Lung microvascular endothelial cell (primary cell): ENCODE results near the gene PPP2R1A. TPM values are rescaled to one million over a fixed set of nuclear protein-coding genes. Genes with fewer than 3 reads are reported as not detected.

Experiments
- DNase-seq, 2 donors: peaks; one replicate each; pipeline versions ENCODE4 v3.0.0 to v3.0.0-alpha.2; 2010; ENCODE audit warnings: low read depth in 2 of 2
- total RNA-seq: library from RNA; depleted of rRNA; stranded (reverse); fragments of >200 nt; gene quantifications from 2 replicates; pipeline ENCODE4 v1.2.1, GENCODE V29; 2014

PPP2R1A gene
- total RNA-seq: 85.4 and 89.1 TPM in 2 replicates

DNA sequence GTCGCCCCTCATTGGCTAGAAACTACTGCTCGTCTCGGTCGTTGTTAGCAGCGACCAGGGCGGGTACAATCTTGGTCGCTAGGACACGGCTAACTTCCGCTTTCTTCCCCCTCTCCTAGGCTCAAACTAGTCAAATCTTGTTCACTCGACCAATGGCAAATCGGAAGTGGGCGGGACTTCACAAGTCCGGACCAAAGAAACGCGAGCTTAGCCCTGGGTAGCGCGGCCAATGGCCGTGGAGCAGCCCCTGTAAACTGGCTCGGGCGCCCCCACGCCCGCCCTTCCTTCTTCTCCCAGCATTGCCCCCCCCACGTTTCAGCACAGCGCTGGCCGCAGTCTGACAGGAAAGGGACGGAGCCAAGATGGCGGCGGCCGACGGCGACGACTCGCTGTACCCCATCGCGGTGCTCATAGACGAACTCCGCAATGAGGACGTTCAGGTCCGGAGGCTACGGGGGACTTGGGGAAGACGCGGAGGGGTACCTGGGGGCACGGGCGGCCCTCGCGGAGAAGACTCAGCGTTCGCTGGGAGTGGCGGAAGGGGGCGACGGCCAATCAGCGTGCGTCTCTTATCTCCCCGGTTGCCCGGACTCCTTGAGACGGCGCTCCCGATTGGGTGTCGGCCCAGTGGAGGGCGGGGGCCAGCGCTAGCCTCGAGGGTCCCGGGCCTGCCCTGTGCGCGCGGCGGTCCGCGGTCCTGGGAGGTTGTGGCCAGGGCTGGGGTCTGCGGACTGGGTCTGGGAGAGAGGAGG, at the start of gene PPP2R1A:
Gene PPP2R1A, plus strand, starts transcription at position 318 of the 752 bp plus-strand sequence. Its CDS starts 45 bp downstream, at position 363.
- peak; percentile 100 for DNase-seq

DNA sequence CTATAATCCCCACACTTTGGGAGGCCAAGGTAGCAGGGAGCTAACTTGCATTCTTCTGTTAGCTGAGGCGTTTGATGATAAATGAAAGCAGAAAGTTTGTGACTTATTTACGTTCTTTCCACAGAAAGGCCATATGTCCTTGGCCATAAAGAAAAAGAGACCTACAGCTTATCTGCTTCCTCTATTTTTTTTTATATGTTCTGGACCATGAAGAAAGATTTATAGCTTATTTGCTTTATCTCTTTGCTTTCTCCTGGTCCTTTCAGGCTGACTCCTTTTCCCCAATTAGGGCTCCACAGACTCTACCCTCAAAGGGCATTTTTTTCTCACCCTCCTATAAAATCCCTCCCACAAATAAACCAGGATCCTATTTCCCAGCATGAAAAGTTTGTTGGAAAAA, 48.6 kb upstream of the PPP2R1A start:
- no peak for DNase-seq

DNA sequence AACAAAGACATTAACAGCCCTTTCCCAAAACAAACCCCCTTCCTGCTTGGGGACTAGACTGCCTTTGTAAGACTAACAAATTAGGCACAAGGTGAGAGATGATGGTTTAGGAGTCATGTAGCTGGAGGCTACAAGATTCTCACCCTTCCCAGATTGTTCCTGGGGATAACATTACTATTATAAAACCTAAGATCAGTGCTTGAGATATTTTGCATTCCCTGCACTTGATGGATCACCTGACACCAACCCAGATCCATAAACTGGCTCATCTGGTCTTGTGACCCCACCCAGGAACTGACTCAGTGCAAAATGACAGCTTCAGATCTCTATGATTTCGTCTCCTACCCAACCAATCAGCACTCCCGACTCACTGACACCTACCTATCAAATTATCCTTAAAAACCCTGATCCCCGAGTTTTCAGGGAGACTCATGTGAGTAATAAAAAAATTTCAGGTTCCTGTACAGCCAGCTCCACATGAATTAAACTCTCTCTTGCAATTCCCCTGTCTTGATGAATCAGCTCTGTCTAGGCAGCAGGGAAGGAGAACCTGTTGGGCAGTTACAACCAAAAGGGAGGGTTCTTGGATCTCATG, 47.8 kb upstream of the PPP2R1A start:
- no peak for DNase-seq

DNA sequence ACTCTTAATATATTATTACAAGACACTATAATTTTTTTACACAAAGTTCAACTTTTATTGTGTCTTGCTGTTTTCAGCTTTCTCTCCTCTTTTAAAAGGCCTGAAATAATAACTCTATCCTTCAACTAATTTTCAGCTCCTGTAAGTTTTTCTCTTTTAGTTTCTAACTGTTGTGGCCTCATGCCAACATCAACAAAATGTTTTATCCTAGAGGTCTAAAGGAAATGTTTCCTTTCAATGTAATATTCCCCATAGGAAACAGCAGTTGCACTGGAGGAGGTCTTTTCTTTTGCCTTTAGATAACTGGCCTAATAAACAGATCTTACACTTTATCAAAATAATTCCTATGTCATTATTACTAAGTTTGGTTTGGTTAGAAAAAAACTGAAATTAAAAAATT, 41.6 kb upstream of the PPP2R1A start:
- DNase-seq: peak; percentile 27 to 40

DNA sequence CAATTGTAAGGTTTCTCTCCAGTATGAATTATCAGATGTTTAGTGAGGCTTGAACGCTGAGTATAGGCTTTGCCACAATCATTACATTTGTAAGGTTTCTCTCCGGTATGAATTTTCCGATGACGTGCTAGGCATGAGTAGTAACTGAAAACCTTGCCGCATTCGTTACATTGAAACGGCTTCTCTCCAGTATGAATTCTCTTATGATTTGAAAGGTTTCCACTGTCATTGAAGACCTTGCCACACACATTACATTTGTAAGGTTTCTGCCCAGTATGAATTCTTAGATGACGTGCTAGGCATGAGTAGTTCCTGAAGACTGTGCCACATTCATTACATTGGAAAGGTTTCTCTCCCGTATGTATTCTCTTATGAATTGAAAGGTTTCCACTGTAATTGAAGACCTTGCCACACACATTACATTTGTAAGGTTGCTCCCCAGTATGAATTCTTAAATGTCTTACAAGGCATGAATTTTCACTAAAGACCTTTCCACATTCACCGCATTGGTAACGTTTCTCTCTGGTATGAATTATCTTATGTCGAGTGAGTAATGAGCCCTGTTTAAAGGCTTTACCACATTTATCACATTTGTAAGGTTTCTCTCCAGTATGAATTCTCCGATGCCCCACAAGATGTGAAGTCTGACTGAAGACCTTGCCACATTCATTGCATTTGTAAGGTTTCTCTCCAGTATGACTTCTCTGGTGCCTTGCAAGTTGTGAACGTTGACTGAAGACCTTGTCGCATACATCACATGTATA, 34.1 kb upstream of the PPP2R1A start:
- no peak for DNase-seq

DNA sequence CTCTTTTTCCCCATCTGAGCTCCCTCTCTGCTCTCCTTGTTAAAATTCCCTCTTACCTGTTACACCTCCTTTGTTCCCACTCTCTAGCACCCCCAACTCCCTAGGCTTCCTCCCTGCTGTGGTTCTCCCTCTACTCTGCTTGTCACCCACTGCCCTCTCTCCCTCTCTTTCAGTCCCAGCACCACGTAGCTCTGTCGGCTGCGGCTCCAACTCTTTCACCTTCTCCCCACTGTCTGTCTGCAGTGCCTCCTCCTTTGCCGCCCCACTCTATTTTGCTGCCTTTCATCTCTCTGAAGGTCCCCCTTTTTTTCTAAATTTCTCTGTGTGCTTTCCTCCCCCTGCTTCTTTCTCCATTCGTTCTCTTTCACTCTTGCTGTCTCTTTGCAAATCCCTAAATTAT, 19.5 kb upstream of the PPP2R1A start:
- DNase-seq: peak in 1 of 2 donors; percentile 5

DNA sequence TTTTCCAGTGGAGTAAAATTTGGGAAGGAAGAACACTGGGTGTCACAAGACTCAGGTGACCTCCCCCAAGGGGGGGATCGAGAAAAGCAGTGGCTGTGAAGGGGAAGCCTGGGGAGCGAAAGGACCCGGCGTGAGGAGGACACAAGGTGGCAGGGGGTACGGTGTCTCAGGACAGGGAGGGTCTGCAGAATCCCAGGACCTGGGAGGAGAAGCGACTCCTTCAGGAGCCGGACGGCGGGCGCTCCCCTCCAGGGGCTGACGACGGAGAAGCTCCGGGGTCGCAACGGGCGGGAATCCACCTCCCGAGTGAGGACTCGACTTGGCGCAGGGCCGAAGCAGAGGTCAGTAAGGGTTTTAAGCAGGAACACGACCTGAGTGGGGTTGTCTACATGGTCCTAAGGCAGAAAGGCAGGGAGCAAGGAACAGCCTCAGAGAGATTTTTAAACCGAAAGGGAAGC, 19.0 kb upstream of the PPP2R1A start:
- peak; percentile 16 to 26 for DNase-seq

DNA sequence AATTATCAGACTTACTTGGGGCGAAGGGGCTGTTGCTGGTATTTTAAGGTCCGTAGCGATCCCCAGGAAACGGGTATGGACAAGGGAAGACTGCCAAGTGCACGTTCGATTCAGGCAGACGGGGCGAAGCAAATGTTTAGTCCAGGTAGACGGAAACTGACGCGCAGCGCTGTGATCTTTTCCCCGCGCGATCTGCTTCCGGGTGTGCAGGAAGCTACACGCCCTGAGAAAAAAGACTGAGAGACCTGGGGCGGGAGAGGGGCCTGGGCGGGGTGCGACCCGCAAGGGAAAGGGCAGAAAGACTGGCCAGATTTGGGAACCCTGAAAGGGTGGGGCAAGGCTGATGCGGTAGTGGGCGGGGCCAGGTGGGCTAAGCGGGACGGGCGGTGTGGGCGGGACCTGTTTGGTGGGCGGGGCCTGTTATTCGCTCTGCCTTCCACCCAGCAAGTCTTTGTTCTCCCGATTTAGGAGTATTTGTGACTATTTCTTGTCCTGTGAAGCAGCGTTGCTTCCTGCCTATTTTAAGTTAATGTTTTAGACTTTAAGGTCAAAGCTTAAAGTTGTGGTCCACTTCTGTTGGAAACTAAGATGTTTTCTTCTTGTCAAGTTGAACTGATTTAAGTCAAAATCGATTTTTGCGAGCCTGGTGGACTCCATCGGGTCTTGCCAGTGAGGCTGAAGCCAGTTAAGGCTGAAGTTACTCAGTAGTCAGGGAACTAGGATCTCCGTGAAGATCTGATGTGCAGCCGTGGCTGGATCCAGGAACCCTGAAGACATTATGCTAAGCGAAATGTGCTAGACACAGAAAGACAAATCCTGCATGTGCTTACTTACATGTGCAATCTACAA, 18.3 kb upstream of the PPP2R1A start, which contains the start of gene ZNF836:
Gene ZNF836, minus strand, starts transcription at position 301 of the 849 bp plus-strand sequence. CDS start 3,549 bp downstream, outside the sequence.
- peak; percentile 73 to 84 for DNase-seq

DNA sequence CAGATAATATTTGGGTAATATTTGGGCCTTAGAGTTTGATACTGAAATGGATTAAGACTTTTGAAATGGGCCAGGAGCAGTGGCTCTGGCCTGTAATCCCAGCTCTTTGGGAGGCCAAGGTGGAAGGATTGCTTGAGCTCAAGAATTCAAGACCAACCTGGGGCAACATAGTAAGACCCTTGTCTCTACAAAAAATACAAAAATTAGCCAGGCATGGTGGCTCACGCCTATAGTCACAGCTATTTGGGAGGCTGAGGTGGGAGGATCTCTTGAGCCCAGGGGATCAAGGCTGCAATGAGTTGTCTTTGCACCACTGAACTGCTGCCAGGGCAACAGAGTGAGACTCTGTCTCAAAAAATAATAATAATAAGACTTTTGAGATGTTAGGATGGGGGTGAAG, 17.5 kb upstream of the PPP2R1A start:
- DNase-seq: no peak

DNA sequence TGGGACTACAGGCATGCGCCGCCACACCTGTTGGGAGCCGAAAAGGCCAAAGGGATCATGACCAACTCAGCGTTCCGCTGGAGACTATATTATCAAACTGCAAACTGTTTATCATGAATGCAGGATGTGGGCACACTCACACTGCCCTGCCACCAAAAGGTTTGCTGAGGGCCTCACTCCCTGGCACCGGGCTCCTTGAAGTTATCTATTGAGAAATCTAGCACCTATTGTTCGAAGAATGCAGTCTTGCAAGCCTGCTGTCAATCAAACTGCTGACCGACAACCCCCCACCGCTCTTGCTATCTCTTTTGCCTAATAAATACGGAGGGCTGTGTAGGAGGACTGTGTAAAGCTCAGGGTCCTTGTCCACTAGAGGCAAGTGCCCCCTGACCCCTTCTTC, 13.3 kb upstream of the PPP2R1A start:
- DNase-seq: no peak

DNA sequence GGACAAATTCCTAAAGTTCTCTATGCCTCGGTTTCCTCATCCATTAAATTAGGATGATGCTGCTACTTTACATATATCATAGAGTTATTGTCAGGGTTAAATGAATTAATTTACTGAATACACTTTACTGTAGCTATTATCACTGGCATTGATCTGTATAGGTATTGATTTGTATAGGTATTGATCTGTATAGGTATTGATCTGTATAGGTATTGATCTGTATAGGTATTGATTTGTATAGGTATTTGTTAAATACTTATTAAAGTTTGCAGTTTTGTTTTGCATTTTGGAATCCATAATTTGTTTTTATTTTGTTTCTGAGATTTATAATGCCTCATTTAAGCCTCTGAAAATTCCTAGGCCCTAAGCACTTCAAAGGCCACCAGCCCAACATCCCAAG, 2.4 kb upstream of the PPP2R1A start:
- no peak for DNase-seq

DNA sequence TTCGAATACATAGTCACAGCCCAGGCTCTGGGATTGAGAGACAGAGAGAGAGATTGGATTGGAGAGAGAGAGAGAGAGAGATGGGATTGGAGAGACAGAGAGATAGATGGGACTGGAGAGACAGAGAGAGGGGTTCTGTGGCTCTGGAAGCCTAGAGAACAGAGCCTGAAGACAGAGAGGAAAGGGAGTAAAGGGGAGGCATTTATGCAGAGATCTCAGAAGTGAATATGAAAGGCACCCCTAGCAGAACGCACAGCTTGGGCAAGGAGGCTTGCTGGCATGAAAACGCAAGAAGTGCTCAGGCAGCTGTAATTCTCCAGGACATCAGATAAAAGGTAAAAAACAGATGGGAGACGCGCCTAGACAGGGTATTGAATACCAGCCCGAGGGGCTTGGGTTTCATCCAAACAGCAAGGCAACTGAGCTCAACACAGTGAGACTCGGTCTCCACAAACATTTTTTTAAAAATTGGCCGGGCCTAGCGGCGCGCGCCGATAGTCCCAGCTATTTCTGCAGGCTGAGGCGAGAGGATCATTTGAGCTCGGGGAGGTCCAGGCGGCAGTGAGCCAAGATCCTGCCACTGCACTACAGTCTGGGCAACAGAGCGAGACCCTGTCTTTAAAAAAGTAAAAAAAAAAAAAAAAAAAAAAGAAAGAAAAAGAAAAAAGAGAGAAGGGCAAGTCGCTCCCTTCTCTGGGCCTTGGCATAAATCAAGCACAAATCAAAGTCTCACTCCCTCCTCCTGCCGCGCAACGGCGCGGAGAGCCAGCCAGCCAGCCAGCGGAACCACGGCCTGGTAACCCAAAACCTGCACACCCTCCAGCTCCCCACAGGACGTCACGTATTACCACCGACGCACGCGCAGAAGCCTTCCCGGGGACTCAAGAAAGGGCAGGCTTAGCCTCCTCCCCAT, 774 bp upstream of the PPP2R1A start:
- peak; percentile 76 to 82 for DNase-seq

DNA sequence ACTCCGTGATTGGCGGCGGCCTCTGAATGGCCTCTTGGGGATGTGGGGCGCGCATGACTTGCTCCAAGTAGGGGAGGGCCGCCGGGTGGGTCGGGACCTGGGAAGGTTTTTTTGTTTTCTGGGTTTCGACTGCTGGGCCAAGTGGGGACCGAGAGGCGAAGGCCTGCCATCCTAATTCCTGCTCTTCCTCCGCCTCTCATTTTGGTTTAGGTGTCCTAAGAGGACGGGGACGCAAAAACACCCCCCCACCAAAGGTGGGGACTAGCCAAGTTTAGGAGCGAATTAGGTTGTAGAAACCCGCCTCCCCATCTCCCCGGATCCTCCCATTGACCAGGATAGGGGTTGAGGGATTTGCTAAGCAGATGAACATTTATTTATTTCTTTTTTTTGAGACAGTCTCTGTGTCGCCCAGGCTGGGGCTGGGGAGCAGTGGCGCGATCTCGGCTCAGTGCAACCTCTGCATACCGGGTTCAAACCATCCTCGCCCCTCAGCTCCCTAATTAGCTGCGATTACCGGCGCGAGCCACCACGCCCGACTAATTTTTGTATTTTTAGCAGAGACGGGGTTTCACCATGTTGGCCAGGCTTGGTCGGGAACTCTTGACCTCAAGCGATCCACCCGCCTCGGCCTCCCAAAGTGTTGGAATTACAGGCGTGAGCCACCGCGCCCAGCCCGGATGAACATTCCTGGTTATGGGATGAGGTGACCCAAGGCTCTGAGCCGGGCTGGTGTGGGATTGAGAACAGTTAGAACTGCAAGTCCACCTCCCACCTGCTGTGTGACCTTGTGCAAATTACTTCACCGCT, 838 bp downstream of the PPP2R1A start:
- peak; percentile 26 to 39 for DNase-seq

DNA sequence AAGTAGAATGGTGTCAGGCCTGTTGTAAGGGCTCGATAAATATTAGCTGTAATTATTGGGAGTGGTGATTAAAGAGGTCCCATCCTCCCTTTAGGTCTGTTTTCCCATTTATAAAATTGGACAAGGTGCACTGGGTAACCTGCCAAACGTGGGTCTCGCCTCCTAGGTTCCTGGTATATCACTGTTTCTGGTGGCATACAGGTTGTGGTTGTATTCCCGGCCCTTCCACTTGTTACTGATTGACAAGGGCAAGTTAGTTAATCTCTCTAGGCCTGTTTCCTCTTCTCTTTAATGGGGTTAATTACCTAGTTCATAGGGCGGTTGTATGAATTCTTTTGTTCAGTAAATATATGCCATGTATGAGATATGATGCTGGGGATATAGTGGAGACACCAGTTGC, 1.5 kb downstream of the PPP2R1A start:
- DNase-seq: no peak

DNA sequence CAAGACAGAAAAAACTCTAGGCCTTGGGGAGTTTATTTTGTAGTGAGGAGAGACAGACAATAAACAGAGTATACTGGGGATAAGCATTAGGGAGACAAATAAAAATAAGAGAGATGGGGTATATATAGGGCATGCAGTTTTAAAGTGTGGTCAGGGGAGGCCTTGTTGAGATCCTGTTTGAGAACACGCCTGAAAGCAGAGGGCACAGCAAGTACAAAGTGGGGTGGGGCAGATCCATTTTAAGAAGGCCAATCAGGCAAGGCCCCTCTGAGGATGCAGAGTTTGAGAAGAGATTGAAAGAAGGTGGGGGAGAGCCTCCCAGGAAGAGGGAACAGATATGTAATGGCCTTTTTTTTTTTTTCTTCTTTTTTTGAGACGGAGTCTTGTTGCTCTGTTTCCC, 2.1 kb downstream of the PPP2R1A start:
- no peak for DNase-seq

DNA sequence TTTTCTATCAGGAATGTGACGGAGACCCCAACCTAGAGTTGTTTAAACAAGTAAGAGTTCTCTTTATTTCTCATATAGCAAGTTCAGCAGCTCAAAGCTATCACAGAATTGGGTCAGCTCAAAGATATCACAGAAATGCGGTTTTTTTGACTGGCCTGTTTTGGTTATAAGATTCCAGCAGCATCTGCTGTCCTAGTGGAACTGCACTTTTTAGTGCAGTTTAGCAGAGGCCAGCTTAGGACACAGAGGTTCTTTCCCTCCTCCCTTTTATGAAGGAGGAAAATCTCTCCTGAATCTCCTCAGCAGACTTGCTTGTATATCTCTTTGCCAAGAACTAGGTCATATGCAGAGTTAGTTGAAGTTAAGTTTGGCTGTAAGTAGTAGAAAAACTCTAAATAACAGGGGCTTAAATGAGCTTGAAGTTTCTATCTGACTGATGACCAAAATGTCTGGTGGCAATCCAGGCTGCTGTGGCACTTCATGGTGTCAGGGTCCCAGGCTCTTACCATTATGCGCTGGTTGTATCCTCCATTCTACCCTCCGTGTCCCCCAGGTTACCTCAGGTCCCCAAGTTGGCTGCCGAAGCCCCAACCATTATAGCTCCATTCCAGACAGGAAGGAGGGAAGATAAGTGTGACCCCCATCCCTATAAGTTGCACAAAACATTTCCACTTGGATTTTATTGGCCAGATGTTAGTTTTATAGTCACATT, 6.6 kb downstream of the PPP2R1A start:
- no peak for DNase-seq

DNA sequence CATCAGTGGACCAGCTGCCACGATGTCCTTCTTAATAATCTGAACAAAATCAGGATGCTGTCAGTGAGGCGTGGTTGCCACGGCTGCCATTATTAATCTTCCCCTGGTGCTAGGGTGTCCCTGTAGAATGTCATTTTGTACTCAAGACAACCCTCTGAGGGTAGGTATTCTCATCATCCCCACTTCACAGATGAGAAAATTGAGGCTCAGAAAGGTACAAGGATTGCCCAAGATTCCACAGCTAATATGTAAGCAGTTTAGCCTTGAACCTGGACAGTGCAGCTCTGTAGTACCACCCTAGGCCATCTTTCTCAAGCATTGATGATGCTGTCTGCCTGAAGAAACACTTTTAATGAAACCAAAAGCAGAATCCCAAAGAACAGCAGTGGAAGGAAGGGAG, 8.1 kb downstream of the PPP2R1A start:
- no peak for DNase-seq

DNA sequence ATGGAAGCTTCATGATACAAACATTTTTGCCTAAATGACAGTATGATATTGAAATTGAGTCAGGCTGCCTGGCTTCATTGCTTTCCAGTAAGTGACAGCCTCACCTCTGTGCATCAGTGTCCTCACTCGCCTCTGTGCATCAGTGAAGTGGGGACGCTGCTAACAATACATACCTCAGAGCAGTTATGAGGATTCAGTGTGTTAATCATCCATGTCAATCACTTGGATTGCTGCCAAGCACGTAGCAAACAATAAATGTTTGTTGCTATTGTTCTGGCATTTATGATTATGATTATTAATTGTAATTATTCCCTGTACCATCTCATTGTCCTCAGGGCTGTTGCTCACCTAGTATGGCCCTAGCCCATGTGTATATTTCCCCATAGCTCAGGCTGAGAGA, 8.8 kb downstream of the PPP2R1A start:
- peak in 1 of 2 donors; percentile 7 for DNase-seq

DNA sequence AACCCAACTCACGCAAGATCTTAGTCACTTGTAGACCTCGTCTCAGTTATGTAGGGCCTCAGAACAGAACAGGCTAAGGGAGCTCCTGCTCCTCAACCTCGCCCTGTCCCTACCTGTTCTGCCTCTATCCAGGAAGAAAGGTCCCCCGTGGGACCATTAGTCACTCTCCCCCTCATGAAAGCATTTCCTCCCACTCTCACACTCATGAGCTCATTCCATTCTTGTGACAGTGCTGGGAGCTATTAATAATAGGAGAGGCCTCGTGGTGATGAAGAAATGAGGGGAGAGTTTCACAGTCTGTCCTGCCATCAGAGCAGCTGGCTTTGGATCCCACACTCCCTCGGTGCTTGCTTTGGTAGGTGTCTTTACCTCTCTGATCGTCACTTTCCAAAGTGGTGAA, 10.2 kb downstream of the PPP2R1A start:
- DNase-seq: peak; percentile 59 to 69
